AG10803 (cell line): ENCODE results near the gene GBP2.

Experiments used
- DNase-seq: peaks from one replicate; pipeline ENCODE4 v3.0.0; 2010; ENCODE audit warnings: low read depth
- H3K4me3 ChIP-seq: 2 replicates; pipeline ENCODE4 v1.5.1; 2011; ENCODE audit warnings: mild to moderate bottlenecking, low read length, control low read depth
- CTCF ChIP-seq: conservative IDR thresholded peaks from 2 replicates; pipeline ENCODE4 v1.5.1; 2011; ENCODE audit warnings: mild to moderate bottlenecking, low read length, control low read depth, inconsistent platforms

GBP2 gene, protein sequence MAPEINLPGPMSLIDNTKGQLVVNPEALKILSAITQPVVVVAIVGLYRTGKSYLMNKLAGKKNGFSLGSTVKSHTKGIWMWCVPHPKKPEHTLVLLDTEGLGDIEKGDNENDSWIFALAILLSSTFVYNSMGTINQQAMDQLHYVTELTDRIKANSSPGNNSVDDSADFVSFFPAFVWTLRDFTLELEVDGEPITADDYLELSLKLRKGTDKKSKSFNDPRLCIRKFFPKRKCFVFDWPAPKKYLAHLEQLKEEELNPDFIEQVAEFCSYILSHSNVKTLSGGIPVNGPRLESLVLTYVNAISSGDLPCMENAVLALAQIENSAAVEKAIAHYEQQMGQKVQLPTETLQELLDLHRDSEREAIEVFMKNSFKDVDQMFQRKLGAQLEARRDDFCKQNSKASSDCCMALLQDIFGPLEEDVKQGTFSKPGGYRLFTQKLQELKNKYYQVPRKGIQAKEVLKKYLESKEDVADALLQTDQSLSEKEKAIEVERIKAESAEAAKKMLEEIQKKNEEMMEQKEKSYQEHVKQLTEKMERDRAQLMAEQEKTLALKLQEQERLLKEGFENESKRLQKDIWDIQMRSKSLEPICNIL

GRCh38 chr1:89125913-89126580 lies at the start of gene GBP2:
GBP2 (minus strand) TSS chr1:89126114; CDS start chr1:89121966, 4,148 bp downstream.
- no peak for TF ChIP-seq CTCF
- H3K4me3 ChIP-seq = peak within 1 kb of the TSS; percentile 60
- DNase-seq = peak; percentile 68

DNA sequence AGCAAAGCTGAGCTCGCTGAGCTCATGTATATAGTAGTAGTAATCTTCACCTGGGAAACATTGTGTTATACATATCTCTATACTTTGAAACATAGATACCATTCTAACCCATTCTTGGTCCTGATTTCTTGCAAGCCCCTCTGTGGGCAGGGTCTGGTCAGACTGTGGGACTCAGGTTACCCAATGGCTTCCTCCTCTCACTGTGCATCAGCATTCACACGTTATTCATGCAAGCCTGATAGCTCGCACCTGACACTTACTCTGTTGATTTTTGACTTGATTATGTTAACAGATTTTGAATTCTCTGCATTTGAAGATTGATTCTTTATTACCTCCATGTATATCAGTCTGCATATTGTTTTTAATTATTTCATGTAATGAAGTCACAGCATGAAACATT lies 48.6 kb upstream of the GBP2 start:
- TF ChIP-seq CTCF = no peak
- no peak overlapping the region for H3K4me3 ChIP-seq
- DNase-seq = no peak

DNA sequence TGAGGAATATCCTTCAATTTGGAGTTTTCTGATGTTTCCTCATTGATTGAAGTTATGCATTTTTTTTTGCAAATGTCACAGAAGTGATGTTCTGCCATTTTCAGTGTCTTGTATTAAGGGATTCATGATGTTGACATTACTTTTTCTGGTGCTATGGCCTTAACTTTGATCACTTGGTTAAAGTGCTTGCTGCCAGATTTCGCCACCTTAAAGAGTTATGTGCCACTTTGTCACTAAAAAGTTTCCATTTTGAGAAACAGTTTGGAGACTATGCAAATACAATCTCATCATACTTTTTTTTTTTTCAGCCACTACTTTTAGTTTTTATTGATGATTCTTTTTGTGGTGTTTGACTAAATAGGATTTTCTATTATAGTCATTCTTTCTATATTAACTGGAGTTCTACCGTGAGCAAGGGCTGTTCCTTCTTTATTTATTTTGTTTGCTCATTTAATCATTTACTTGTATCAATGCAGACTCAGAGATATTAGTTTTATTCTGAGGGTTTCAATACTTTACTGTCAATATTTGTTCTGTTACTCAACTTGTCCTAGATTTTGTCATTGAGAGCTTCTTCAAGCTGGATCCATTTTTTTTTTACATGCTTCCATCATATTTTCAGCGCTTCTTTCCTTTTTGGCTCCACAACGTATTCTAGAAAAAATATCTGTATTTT lies 46.7 kb upstream of the GBP2 start:
- no peak for TF ChIP-seq CTCF

DNA sequence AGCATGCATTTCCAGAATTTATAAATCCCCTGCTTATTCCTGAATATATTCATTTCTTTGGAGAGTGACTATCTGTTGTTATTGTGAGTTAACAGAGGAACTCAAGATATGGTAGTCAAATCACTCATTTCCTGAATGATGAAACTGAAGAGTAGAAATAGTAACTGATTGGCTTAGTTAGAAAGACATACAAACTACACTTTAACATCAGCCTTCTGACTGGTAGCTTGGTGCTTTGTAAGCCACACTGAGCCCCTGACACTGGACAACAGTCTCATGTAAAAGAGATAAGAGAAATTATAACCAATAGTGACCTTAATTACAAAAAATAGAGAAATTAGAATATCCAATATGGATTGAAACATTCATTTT lies 45.1 kb upstream of the GBP2 start:
- DNase-seq = no peak
- no peak for TF ChIP-seq CTCF
- H3K4me3 ChIP-seq = no peak overlapping the region

More for the DNA sequence above, 46.7 kb upstream of the GBP2 start:
- DNase-seq = no peak
- H3K4me3 ChIP-seq = no peak overlapping the region

DNA sequence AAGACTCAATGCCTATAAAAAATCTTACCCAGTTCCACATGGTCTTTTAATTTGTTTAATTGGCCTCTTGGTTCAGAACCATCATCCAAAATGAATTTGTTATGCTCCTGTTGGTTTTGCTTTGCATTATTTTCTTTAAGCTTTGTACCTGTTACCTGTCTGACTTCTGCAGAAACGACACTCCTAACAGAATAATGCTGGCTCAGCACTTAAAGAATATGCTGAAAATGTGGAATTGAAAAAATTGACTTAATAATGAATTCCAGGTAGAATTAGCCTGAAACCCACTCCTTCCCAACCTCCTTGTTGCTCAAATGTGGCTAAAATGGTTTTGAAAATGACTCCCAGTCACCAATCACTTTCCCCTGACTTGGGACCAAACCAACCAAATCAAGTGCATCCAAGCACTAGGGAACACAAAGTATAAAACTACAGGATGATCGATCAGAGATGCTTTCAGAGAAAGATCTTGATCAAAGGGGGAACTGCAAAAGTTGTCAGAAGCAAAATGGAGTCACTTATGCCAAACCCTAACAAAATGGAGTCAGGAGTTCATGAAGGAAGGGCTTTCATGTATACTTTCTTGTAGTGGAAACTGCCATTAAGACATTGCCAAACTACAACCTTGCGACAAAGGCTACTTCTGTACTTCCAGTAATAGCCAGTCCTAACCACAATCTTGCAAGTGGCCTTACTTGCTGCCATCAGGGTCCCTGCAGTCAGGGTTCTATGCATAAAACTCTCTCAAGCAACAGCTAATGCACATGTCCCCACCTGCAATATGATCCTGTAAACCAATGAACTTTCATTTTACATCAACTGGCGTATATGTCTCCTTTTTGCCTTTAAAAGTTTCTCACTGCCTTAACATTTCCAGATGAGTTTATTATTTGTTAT lies 44.5 kb upstream of the GBP2 start:
- TF ChIP-seq CTCF = no peak

GRCh38 chr1:89169166-89169565 lies 43.3 kb upstream of the GBP2 start:
- DNase-seq = no peak

More for the DNA sequence above, 44.5 kb upstream of the GBP2 start:
- H3K4me3 ChIP-seq = no peak overlapping the region
- DNase-seq = no peak

More at GRCh38 chr1:89169166-89169565, 43.3 kb upstream of the GBP2 start:
- H3K4me3 ChIP-seq = no peak overlapping the region
- no peak for TF ChIP-seq CTCF
